Measurements from ENCODE around the gene PSMA4. TPM values are rescaled to one million over a fixed set of nuclear protein-coding genes. Genes with fewer than 3 reads are reported as not detected.

Gene PSMA4
- total RNA-seq, 1 donor: 214 TPM

DNA sequence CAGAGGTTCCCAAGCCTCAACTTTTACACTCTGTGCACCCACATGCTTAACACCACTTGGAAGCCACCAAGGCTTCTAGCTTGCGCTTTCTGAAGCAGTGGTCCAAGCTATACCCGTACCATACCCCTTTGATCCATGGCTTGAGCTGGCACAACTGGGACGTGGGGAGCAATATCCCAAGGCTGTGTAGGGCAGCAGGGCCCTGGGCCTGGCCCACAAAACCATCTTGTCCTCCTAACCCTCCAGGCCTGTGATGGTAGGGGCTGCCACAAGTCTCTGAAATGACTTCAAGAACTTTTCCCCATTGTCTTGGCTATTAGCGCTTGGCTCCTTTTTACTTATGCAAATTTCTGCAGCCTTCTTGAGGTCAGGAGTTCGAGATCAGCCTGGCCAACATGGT is 16.0 kb upstream of the PSMA4 start:
- no peak overlapping the region for H2AFZ ChIP-seq (ENCODE audit: low read length)
- H3K36me3 ChIP-seq (ENCODE audit: insufficient read depth, low read length): no peaks in the 10 kb centered on the region
- no peaks in the 10 kb centered on the region for H3K9me3 ChIP-seq (ENCODE audit: low read depth, low read length)
- H4K20me1 ChIP-seq (ENCODE audit: insufficient read depth, low read length): no peaks in the 10 kb centered on the region
- TF ChIP-seq, protein P1, sequence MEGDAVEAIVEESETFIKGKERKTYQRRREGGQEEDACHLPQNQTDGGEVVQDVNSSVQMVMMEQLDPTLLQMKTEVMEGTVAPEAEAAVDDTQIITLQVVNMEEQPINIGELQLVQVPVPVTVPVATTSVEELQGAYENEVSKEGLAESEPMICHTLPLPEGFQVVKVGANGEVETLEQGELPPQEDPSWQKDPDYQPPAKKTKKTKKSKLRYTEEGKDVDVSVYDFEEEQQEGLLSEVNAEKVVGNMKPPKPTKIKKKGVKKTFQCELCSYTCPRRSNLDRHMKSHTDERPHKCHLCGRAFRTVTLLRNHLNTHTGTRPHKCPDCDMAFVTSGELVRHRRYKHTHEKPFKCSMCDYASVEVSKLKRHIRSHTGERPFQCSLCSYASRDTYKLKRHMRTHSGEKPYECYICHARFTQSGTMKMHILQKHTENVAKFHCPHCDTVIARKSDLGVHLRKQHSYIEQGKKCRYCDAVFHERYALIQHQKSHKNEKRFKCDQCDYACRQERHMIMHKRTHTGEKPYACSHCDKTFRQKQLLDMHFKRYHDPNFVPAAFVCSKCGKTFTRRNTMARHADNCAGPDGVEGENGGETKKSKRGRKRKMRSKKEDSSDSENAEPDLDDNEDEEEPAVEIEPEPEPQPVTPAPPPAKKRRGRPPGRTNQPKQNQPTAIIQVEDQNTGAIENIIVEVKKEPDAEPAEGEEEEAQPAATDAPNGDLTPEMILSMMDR (IDR thresholded peaks at IDR 0.05; ENCODE audit: extremely low read depth, low read depth, low read length): no peak
- H3K4me3 ChIP-seq (ENCODE audit: insufficient read depth, low read length): no peak overlapping the region
- H3K4me1 ChIP-seq (ENCODE audit: insufficient read depth, low read length): no peaks in the 10 kb centered on the region
- DNase-seq (ENCODE audit: insufficient read length, low spot score, missing footprints): no peak
- H3K27ac ChIP-seq (ENCODE audit: low read depth, low read length): no peak overlapping the region
- no peaks in the 10 kb centered on the region for H3K79me2 ChIP-seq (ENCODE audit: insufficient read depth, low read length)
- H3K4me2 ChIP-seq (ENCODE audit: insufficient read depth, low read length): no peak overlapping the region
- no peaks in the 10 kb centered on the region for H3K27me3 ChIP-seq (ENCODE audit: insufficient read depth, low read length)

DNA sequence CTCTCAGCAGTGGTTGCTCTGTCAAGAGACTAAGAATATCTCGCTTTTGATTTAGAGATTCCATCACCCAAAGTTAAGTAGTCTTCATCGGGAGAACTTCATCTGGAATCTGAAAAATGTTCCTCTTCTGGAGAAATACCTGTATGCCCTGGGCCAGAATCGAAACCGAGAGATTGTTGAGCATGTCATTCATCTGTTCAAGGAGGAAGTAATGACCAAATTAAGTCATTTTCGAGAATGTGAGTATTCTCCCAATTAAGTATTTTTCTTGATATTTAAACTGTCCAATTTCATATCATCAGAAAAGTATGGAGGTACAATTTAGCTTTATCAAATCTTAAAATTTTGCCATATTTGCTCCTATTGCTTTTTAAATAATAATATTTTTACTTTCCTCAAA is 12.9 kb upstream of the PSMA4 start:
- Histone ChIP-seq H3K36me3 (ENCODE audit: insufficient read depth, low read length) (no peaks in the 10 kb centered on the region), H3K79me2 (ENCODE audit: insufficient read depth, low read length) (no peaks in the 10 kb centered on the region)
- TF ChIP-seq, protein P1 (IDR thresholded peaks at IDR 0.05; ENCODE audit: extremely low read depth, low read depth, low read length): no peak

GRCh38 chr15:78533331-78533730 is 6.9 kb upstream of the PSMA4 start:
- no peaks in the 10 kb centered on the region for H3K36me3 ChIP-seq (ENCODE audit: insufficient read depth, low read length)
- no peak overlapping the region for H3K4me2 ChIP-seq (ENCODE audit: insufficient read depth, low read length)
- no peaks in the 10 kb centered on the region for H3K9me3 ChIP-seq (ENCODE audit: low read depth, low read length)
- H3K27me3 ChIP-seq (ENCODE audit: insufficient read depth, low read length): no peaks in the 10 kb centered on the region
- no peak overlapping the region for H3K27ac ChIP-seq (ENCODE audit: low read depth, low read length)
- DNase-seq (ENCODE audit: insufficient read length, low spot score, missing footprints): no peak
- H3K4me1 ChIP-seq (ENCODE audit: insufficient read depth, low read length): no peaks in the 10 kb centered on the region
- no peaks in the 10 kb centered on the region for H3K79me2 ChIP-seq (ENCODE audit: insufficient read depth, low read length)
- TF ChIP-seq, protein P1 (IDR thresholded peaks at IDR 0.05; ENCODE audit: extremely low read depth, low read depth, low read length): no peak
- no peak overlapping the region for H2AFZ ChIP-seq (ENCODE audit: low read length)
- H4K20me1 ChIP-seq (ENCODE audit: insufficient read depth, low read length): no peaks in the 10 kb centered on the region
- H3K4me3 ChIP-seq (ENCODE audit: insufficient read depth, low read length): no peak overlapping the region

More for the DNA sequence above, 12.9 kb upstream of the PSMA4 start:
- Histone ChIP-seq H3K4me3 (ENCODE audit: insufficient read depth, low read length) (no peak overlapping the region), H3K9me3 (ENCODE audit: low read depth, low read length) (no peaks in the 10 kb centered on the region), H3K27me3 (ENCODE audit: insufficient read depth, low read length) (no peaks in the 10 kb centered on the region), H3K4me1 (ENCODE audit: insufficient read depth, low read length) (no peaks in the 10 kb centered on the region), H4K20me1 (ENCODE audit: insufficient read depth, low read length) (no peaks in the 10 kb centered on the region), H3K4me2 (ENCODE audit: insufficient read depth, low read length) (no peak overlapping the region), H2AFZ (ENCODE audit: low read length) (no peak overlapping the region), H3K27ac (ENCODE audit: low read depth, low read length) (no peak overlapping the region)
- no peak for DNase-seq (ENCODE audit: insufficient read length, low spot score, missing footprints)

DNA sequence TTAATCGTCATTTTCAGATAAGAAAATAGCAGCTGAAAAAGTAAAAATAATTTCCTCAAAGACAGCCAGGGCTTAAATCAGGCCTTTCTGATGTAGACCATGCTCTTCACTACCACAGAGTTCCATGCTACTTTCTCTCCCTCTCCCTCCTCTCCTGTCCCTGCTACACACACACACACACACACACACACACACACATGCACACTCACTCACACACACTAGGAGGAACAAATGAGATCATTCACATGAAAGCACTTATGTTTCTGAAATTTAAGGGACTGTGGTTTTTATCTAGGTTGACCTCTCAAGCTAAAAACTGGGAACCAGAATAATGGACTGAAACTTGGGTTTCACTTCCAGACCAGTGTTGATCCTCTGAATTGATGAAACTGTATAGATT is 4.1 kb upstream of the PSMA4 start:
- Histone ChIP-seq H3K36me3 (ENCODE audit: insufficient read depth, low read length) (no peaks in the 10 kb centered on the region), H3K9me3 (ENCODE audit: low read depth, low read length) (no peaks in the 10 kb centered on the region)

More for the DNA sequence above, 4.1 kb upstream of the PSMA4 start:
- Histone ChIP-seq H4K20me1 (ENCODE audit: insufficient read depth, low read length) (peaks cover under 1% of the 10 kb centered on the region), H3K4me1 (ENCODE audit: insufficient read depth, low read length) (peaks cover 3% of the 10 kb centered on the region), H3K4me3 (ENCODE audit: insufficient read depth, low read length) (no peak overlapping the region), H3K27ac (ENCODE audit: low read depth, low read length) (no peak overlapping the region), H3K79me2 (ENCODE audit: insufficient read depth, low read length) (peaks cover 10% of the 10 kb centered on the region), H2AFZ (ENCODE audit: low read length) (no peak overlapping the region), H3K27me3 (ENCODE audit: insufficient read depth, low read length) (no peaks in the 10 kb centered on the region), H3K4me2 (ENCODE audit: insufficient read depth, low read length) (no peak overlapping the region)
- no peak for DNase-seq (ENCODE audit: insufficient read length, low spot score, missing footprints)
- TF ChIP-seq, protein P1 (IDR thresholded peaks at IDR 0.05; ENCODE audit: extremely low read depth, low read depth, low read length): no peak

Measured in osteoblast (primary cell).